GM23338 (cell line): ENCODE measurements around the gene SCO2.

ENCODE experiments used
- CREB1 ChIP-seq: fragments of 250-450 bp; sonication (Bioruptor Pico); IDR thresholded peaks from 2 replicates; pipeline ENCODE4 v1.5.0; 2020; ENCODE audit warnings: low read depth, mild to moderate bottlenecking, moderate library complexity
- EZH2 ChIP-seq: fragments of 200-600 bp; sonication (generic); IDR thresholded peaks from one replicate; pipeline ENCODE4 v1.8.0; 2017; ENCODE audit warnings: antibody characterized with exemption, mild to moderate bottlenecking, low read depth; ENCODE audit not compliant: unreplicated experiment
- EZH2phosphoT487 ChIP-seq: fragments of 200-600 bp; sonication (generic); IDR thresholded peaks from one replicate; pipeline ENCODE4 v1.8.1; 2018; ENCODE audit warnings: antibody characterized with exemption; ENCODE audit not compliant: unreplicated experiment
- POLR2AphosphoS5 ChIP-seq: IDR thresholded peaks from 2 replicates; pipeline ENCODE4 v1.6.1; 2016; ENCODE audit warnings: antibody characterized with exemption, low read depth
- STAT1 ChIP-seq: IDR thresholded peaks from one replicate; pipeline ENCODE4 v1.6.1; 2016; ENCODE audit warnings: antibody characterized with exemption; ENCODE audit not compliant: unreplicated experiment
- TF ChIP-seq, protein P1 (sequence below), 2 experiments: fragments of 200-600 bp in 1 of 2; sonication (generic) in 1 of 2; conservative IDR thresholded peaks; 2 replicates each; pipeline versions ENCODE4 v1.5.1 to v1.6.1; 2016 to 2017; ENCODE audit warnings: antibody characterized with exemption in 2 of 2, low read depth in 2 of 2, mild to moderate bottlenecking in 2 of 2, moderate library complexity in 1 of 2
- TF ChIP-seq, protein P2 (sequence below): IDR thresholded peaks from one replicate; pipeline ENCODE4 v1.6.1; 2018; ENCODE audit warnings: antibody characterized with exemption; ENCODE audit not compliant: unreplicated experiment

DNA sequence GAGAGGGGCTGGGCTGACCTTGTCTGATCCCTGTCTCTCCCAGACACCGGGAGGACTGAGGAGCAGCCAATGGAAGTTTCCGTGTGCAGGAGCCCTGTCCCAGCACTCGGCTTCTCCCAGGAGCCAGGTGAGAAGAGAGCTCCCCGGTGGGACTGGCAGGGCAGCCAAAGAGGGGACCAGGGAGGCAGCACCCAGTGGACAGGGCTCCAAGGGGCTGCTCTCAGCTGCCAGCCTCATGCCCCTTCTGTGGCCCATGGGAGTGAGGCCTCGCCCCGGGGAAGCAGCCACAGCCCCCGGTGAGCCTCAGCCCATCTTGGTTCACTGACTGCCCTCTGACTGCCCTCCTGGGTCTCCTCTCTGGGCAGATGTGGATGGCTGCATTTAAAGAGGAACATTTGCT is 6.8 kb downstream of the SCO2 start:
- TF ChIP-seq, protein P1, sequence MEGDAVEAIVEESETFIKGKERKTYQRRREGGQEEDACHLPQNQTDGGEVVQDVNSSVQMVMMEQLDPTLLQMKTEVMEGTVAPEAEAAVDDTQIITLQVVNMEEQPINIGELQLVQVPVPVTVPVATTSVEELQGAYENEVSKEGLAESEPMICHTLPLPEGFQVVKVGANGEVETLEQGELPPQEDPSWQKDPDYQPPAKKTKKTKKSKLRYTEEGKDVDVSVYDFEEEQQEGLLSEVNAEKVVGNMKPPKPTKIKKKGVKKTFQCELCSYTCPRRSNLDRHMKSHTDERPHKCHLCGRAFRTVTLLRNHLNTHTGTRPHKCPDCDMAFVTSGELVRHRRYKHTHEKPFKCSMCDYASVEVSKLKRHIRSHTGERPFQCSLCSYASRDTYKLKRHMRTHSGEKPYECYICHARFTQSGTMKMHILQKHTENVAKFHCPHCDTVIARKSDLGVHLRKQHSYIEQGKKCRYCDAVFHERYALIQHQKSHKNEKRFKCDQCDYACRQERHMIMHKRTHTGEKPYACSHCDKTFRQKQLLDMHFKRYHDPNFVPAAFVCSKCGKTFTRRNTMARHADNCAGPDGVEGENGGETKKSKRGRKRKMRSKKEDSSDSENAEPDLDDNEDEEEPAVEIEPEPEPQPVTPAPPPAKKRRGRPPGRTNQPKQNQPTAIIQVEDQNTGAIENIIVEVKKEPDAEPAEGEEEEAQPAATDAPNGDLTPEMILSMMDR (conservative IDR thresholded peaks at IDR 0.05; ENCODE audit: low read depth in 2 of 2): no peak
- no peak for TF ChIP-seq EZH2
- no peak for TF ChIP-seq POLR2AphosphoS5
- TF ChIP-seq, protein P2, sequence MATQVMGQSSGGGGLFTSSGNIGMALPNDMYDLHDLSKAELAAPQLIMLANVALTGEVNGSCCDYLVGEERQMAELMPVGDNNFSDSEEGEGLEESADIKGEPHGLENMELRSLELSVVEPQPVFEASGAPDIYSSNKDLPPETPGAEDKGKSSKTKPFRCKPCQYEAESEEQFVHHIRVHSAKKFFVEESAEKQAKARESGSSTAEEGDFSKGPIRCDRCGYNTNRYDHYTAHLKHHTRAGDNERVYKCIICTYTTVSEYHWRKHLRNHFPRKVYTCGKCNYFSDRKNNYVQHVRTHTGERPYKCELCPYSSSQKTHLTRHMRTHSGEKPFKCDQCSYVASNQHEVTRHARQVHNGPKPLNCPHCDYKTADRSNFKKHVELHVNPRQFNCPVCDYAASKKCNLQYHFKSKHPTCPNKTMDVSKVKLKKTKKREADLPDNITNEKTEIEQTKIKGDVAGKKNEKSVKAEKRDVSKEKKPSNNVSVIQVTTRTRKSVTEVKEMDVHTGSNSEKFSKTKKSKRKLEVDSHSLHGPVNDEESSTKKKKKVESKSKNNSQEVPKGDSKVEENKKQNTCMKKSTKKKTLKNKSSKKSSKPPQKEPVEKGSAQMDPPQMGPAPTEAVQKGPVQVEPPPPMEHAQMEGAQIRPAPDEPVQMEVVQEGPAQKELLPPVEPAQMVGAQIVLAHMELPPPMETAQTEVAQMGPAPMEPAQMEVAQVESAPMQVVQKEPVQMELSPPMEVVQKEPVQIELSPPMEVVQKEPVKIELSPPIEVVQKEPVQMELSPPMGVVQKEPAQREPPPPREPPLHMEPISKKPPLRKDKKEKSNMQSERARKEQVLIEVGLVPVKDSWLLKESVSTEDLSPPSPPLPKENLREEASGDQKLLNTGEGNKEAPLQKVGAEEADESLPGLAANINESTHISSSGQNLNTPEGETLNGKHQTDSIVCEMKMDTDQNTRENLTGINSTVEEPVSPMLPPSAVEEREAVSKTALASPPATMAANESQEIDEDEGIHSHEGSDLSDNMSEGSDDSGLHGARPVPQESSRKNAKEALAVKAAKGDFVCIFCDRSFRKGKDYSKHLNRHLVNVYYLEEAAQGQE: no peak
- no peak for TF ChIP-seq CREB1 (CRISPR knock-in tag)
- TF ChIP-seq STAT1: no peak
- TF ChIP-seq EZH2phosphoT487: no peak
